BJ (cell line): ENCODE data around the gene GJC2. TPM values are rescaled to one million over a fixed set of nuclear protein-coding genes. Genes with fewer than 3 reads are reported as not detected.

ENCODE experiments used
- CTCF ChIA-PET: fragments of 350-600 bp; formaldehyde crosslinking; extraction: SDS; loops from one replicate; lab custom pipeline; 2021; ENCODE audit warnings: antibody characterized with exemption, inconsistent platforms; lab: Yijun Ruan, JAX
- POLR2A ChIA-PET: fragments of 300-600 bp; sonication (Branson Sonifier 250); formaldehyde crosslinking; extraction: SDS; loops from one replicate; lab custom pipeline; 2021; ENCODE audit warnings: antibody characterized with exemption; lab: Charles Lee
- DNase-seq: peaks from one replicate; pipeline ENCODE4 v3.0.0-alpha.2; 2011; ENCODE audit warnings: low read depth
- H3K27me3 ChIP-seq: 2 replicates; pipeline ENCODE4 v1.6.0; 2011; ENCODE audit warnings: low read length; ENCODE audit not compliant: control insufficient read depth, insufficient read depth
- H3K36me3 ChIP-seq: 2 replicates; pipeline ENCODE4 v1.5.1; 2011; ENCODE audit warnings: low read length; ENCODE audit not compliant: control insufficient read depth, insufficient read depth
- H3K4me3 ChIP-seq: 2 replicates; pipeline ENCODE4 v1.5.1; 2011; ENCODE audit warnings: low read depth, mild to moderate bottlenecking, control low read depth, low read length
- polyA plus RNA-seq: library from polyadenylated mRNA; depleted of rRNA; stranded (reverse); fragments of >200 nt; gene quantifications from 2 replicates; pipeline ENCODE4 v1.2.3, GENCODE V29; 2011
- TF ChIP-seq, protein P1 (sequence below): IDR thresholded peaks from 2 replicates; pipeline ENCODE4 v1.5.1; 2011; ENCODE audit warnings: low read depth, mild to moderate bottlenecking, control low read depth, inconsistent platforms, low read length, moderate library complexity; ENCODE audit not compliant: insufficient read depth

GJC2 gene
- polyA plus RNA-seq, 1 experiment = 0.92 TPM

DNA sequence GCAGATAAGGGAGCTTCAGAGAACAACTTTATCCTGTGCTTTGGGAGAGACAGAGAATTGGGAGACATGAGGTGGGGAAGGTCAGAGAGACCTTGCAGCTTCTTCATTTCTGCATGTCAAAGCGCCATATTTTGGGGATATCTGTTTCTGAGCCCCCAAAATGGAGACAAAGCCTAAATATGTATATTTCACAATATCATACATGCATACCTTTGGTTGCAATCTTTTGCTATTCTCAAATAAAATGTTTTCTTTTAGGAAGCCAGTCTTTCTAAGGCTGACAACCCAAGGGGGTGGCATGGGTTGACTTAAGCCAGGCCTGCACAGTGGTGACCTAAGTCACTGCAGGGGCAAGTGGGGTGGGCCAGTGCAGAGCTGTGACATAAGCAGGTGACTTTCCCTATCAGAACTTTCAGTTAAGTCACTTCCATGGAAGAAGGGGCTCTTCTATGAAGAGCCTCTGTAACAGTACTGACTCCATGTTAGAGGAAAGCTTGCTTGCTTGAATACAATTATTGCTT lies 26.7 kb upstream of the GJC2 start:
- peaks cover 4% of the 10 kb centered on the region; the same call in 1 of the 2 replicates for H3K27me3 ChIP-seq
- POLR2A ChIA-PET = no interaction called here

DNA sequence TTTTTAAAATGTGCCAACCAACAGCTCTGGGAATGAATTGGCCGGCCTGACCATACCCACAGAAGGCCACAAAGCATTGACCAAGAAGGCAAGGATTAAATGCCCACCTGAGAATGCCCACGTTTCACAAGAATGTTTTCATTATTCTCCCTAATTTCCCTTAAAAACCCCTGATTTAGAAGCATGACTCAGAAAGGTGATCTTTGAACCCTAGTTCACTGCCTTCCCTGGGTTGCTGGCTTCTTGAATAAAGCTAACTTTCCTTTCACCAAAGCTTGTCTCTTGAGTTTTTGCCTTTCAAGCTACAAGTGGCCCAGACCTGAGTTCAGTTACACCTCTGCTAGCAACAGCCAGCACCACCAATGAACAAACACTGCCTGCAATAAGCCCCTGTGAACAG lies 26.2 kb upstream of the GJC2 start:
- ChIA-PET CTCF (interaction anchor here (2.2 to 6.7 kb wide), 2 partner anchors 8 to 14 kb away, joined by 6 to 42 read pairs; no protein-coding TSS in a partner anchor), POLR2A (no interaction called here)
- Histone ChIP-seq H3K27me3 (peaks cover 4% of the 10 kb centered on the region; the same call in 1 of the 2 replicates), H3K4me3 (no peak overlapping the region), H3K36me3 (no peaks in the 10 kb centered on the region)
- TF ChIP-seq, protein P1, sequence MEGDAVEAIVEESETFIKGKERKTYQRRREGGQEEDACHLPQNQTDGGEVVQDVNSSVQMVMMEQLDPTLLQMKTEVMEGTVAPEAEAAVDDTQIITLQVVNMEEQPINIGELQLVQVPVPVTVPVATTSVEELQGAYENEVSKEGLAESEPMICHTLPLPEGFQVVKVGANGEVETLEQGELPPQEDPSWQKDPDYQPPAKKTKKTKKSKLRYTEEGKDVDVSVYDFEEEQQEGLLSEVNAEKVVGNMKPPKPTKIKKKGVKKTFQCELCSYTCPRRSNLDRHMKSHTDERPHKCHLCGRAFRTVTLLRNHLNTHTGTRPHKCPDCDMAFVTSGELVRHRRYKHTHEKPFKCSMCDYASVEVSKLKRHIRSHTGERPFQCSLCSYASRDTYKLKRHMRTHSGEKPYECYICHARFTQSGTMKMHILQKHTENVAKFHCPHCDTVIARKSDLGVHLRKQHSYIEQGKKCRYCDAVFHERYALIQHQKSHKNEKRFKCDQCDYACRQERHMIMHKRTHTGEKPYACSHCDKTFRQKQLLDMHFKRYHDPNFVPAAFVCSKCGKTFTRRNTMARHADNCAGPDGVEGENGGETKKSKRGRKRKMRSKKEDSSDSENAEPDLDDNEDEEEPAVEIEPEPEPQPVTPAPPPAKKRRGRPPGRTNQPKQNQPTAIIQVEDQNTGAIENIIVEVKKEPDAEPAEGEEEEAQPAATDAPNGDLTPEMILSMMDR = no peak
- DNase-seq = no peak

More for the DNA sequence above, 26.7 kb upstream of the GJC2 start:
- H3K36me3 ChIP-seq = no peaks in the 10 kb centered on the region
- DNase-seq = no peak
- CTCF ChIA-PET = interaction anchor here (0.9 to 6.7 kb wide), 3 partner anchors 8 to 13 kb away, joined by 3 to 42 read pairs (median 6); no protein-coding TSS in a partner anchor
- TF ChIP-seq, protein P1 = no peak
- H3K4me3 ChIP-seq = no peak overlapping the region

DNA sequence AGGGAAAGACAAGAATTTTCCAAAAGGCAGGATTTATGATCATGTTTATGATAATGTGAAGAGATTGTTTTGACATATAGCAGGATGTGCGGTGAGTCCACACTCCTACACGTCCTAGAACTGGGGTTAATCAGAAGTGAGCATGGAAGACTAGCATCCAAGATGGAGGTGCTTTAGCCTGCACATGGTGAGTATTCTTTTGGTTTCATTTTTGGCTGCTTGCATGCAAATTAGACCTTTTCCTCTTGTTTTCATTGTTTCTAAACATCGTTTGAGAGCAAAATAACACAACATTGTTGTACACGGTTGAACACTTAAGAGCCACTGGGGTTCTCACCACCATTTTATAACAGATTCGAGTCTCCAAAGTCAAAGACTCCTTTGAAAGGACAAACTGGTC lies 24.5 kb upstream of the GJC2 start:
- CTCF ChIA-PET = no interaction called here
- no peak overlapping the region for H3K4me3 ChIP-seq
- TF ChIP-seq, protein P1 = no peak
- H3K36me3 ChIP-seq = no peaks in the 10 kb centered on the region
- POLR2A ChIA-PET = no interaction called here
- H3K27me3 ChIP-seq = peaks cover 4% of the 10 kb centered on the region; the same call in 1 of the 2 replicates
- DNase-seq = no peak

DNA sequence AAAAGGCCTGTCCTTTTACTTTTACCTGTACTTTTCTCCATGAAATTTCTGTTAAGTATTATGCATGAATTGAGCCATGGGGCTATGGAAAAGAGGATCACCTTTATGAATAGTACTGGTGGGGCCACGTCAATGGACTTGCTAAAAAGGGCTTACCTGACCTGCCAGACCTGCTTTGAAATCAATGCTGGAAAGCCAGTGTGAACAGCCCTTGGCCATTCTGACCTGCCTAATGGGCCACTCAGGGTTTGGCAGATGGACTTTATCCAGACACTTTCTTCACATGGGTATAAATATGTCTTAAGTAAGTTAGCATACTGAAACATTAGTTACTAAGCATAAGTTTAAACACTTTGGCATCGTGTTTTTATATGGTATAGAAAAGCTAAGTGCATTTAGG lies 18.0 kb upstream of the GJC2 start:
- TF ChIP-seq, protein P1 = no peak
- ChIA-PET CTCF (interaction anchor here (1.0 to 5.0 kb wide), 6 partner anchors 11 to 385 kb away, joined by 3 to 42 read pairs (median 6); partner anchors contain the start of gene IBA57), POLR2A (no interaction called here)
- H3K4me3 ChIP-seq = no peak overlapping the region
- no peak for DNase-seq
- no peaks in the 10 kb centered on the region for H3K36me3 ChIP-seq
- H3K27me3 ChIP-seq = peaks cover 12% of the 10 kb centered on the region

DNA sequence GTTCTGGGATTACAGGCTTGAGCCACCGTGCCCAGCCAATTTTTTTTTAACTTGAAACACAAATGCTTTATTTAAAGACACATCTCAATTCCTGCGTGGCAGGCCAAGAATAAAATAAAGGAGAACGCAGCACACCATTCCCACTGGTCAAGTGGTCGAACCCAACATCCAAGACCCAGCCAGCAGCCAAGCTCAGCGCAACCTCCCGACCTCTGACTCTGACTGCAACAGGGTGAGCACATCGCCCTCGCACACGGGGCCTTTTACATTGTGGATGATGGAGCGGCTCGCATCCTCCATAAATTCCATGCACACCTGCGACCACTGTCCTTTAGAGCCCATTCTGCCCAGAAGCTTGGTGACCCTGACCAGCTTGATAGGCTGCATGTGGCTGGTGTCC lies 15.1 kb upstream of the GJC2 start:
- Histone ChIP-seq H3K27me3 (peaks cover 14% of the 10 kb centered on the region), H3K36me3 (no peaks in the 10 kb centered on the region), H3K4me3 (no peak overlapping the region)
- ChIA-PET CTCF (interaction anchor here (1.0 to 1.7 kb wide), 4 partner anchors 8 to 259 kb away, joined by 3 to 4 read pairs (median 3); partner anchors contain the start of gene IBA57), POLR2A (no interaction called here)
- TF ChIP-seq, protein P1 = no peak
- DNase-seq = no peak
